ENCODE data around the gene UBE2V1.

DNA sequence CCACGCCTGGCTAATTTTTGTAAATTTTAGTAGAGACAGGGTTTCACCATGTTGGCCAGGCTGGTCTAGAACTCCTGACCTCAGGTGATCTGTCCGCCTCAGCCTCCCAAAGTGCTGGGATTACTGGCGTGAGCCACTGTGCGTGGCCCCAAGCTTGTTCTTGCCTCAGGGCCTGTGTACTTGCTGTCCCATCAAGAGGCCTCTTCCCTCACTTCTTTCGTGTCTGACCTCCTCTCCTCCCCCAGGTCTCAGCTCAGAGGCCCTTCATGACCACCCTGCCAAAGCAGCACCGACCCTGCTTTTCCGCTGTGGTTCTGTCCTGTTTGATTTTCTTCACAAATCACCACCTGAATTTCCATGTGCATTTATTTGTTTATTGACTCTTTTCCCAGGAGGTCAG is 10.5 kb upstream of the UBE2V1 start:
- no peak for TF ChIP-seq POLR2A (IDR thresholded peaks at IDR 0.05; ENCODE audit: low read length)
- TF ChIP-seq, protein P1, sequence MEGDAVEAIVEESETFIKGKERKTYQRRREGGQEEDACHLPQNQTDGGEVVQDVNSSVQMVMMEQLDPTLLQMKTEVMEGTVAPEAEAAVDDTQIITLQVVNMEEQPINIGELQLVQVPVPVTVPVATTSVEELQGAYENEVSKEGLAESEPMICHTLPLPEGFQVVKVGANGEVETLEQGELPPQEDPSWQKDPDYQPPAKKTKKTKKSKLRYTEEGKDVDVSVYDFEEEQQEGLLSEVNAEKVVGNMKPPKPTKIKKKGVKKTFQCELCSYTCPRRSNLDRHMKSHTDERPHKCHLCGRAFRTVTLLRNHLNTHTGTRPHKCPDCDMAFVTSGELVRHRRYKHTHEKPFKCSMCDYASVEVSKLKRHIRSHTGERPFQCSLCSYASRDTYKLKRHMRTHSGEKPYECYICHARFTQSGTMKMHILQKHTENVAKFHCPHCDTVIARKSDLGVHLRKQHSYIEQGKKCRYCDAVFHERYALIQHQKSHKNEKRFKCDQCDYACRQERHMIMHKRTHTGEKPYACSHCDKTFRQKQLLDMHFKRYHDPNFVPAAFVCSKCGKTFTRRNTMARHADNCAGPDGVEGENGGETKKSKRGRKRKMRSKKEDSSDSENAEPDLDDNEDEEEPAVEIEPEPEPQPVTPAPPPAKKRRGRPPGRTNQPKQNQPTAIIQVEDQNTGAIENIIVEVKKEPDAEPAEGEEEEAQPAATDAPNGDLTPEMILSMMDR (IDR thresholded peaks at IDR 0.05) = no peak
- TF ChIP-seq, protein P2, sequence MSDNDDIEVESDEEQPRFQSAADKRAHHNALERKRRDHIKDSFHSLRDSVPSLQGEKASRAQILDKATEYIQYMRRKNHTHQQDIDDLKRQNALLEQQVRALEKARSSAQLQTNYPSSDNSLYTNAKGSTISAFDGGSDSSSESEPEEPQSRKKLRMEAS (IDR thresholded peaks at IDR 0.05) = no peak
- TF ChIP-seq, protein P3, sequence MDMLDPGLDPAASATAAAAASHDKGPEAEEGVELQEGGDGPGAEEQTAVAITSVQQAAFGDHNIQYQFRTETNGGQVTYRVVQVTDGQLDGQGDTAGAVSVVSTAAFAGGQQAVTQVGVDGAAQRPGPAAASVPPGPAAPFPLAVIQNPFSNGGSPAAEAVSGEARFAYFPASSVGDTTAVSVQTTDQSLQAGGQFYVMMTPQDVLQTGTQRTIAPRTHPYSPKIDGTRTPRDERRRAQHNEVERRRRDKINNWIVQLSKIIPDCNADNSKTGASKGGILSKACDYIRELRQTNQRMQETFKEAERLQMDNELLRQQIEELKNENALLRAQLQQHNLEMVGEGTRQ (IDR thresholded peaks at IDR 0.05) = no peak
- TF ChIP-seq TP53 (CRISPR knock-in tag; IDR thresholded peaks at IDR 0.05) = no peak
- TF ChIP-seq BHLHE40 (IDR thresholded peaks at IDR 0.05; ENCODE audit: low read depth, low read length) = no peak
- TF ChIP-seq SMC3 (IDR thresholded peaks at IDR 0.05) = no peak
